DND-41 (cell line): ENCODE measurements around the gene MAP3K5.

ENCODE experiments used
- CTCF ChIP-seq: IDR thresholded peaks from 2 replicates; pipeline ENCODE4 v1.5.1; 2012; ENCODE audit warnings: borderline replicate concordance, low read length, moderate library complexity, mild to moderate bottlenecking; ENCODE audit not compliant: poor library complexity, severe bottlenecking; ENCODE audit errors: extremely low read depth
- EZH2 ChIP-seq: IDR thresholded peaks from 3 replicates; pipeline ENCODE4 v1.6.1; 2012; ENCODE audit warnings: borderline replicate concordance, low read depth, mild to moderate bottlenecking, moderate library complexity, low read length, inconsistent platforms; ENCODE audit not compliant: severe bottlenecking

DNA sequence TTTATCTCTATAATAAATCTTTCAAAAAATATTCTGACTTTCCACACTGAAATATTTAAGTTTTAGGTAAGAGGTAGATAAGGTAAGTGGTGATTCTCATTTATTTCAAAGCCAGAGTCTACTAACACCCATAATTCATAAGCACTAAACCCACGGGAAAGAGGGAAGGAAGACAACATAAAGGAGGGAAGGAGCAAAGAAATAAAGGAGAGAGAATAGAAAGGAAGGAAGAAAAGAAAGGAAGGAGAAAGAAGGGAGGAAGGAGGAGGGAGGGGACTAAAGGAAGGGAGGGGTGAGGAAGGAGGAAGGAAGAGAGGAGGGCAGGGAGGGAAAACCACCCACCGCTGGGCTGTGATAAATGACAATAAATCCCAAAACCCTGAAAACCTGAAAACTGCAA is 25.2 kb downstream of the MAP3K5 start:
- TF ChIP-seq CTCF = no peak
- TF ChIP-seq EZH2 = no peak
